PFSK-1 (cell line): Measurements from ENCODE around the gene RPS15.

Experiments used
- POLR2AphosphoS5 ChIP-seq: IDR thresholded peaks from 2 replicates; pipeline ENCODE4 v1.6.1; 2012; ENCODE audit warnings: low read depth, mild to moderate bottlenecking, control low read depth, low read length, moderate library complexity
- SIN3A ChIP-seq: IDR thresholded peaks from 2 replicates; pipeline ENCODE4 v1.6.1; 2012; ENCODE audit warnings: mild to moderate bottlenecking, low read length, moderate library complexity, borderline replicate concordance; ENCODE audit not compliant: insufficient read depth
- TAF1 ChIP-seq: IDR thresholded peaks from 2 replicates; pipeline ENCODE4 v1.6.1; 2012; ENCODE audit warnings: low read length, control low read depth, borderline replicate concordance; ENCODE audit not compliant: insufficient read depth
- TF ChIP-seq, protein P1 (sequence below), 2 experiments: IDR thresholded peaks; 2 replicates each; pipeline versions ENCODE4 v1.6.1 to v1.8.0; 2011 to 2012; ENCODE audit warnings: low read depth in 2 of 2, low read length in 2 of 2, control low read depth in 1 of 2, inconsistent platforms in 1 of 2, mild to moderate bottlenecking in 1 of 2, moderate library complexity in 1 of 2; ENCODE audit not compliant: insufficient read depth in 1 of 2

DNA sequence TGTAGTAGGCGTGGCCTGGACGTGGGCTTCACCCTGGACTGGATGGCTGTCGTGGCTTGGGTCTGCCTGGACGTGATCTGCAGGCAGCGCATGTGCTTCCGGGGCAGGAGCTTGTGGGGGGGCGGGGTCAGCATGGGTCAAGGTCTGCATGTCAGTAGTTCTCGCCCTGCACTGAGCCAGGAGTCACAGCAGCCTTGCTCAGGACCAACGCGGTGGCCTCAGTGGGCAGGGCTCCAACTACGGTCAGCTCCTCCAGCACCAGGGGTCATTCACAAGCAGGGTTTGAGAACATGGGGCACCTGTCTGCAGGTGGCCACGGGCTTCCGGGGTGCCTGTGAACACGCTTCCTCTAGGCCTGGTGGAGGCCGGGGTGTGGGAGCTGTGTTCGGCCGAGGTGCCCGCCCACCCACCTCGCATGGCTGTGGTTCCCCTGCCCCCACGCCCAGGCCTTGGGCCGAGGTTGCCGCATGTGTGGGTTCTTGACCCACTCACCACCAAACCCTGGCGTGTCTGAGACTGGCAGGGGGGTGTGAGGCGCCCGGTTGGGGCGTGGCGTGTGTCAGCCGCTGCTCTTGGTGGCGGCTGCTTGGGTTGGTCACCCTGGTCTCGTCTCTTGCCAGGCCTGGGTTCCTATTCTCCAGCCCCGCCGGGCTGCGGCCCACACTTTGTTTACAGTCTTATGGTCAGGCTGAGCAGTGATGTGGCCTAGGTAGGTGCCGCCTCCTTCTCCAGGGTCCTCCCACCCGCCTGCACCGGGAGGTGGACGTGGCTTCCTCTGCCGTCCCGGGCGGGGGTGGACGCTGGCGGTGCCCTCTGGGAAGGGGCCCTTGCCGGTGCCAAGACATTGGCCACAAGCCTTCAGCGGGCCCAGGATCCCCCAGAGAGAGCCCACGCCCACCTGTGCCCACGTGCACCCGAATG, 4.8 kb upstream of the RPS15 start:
- TF ChIP-seq POLR2AphosphoS5: no peak
- TF ChIP-seq, protein P1, sequence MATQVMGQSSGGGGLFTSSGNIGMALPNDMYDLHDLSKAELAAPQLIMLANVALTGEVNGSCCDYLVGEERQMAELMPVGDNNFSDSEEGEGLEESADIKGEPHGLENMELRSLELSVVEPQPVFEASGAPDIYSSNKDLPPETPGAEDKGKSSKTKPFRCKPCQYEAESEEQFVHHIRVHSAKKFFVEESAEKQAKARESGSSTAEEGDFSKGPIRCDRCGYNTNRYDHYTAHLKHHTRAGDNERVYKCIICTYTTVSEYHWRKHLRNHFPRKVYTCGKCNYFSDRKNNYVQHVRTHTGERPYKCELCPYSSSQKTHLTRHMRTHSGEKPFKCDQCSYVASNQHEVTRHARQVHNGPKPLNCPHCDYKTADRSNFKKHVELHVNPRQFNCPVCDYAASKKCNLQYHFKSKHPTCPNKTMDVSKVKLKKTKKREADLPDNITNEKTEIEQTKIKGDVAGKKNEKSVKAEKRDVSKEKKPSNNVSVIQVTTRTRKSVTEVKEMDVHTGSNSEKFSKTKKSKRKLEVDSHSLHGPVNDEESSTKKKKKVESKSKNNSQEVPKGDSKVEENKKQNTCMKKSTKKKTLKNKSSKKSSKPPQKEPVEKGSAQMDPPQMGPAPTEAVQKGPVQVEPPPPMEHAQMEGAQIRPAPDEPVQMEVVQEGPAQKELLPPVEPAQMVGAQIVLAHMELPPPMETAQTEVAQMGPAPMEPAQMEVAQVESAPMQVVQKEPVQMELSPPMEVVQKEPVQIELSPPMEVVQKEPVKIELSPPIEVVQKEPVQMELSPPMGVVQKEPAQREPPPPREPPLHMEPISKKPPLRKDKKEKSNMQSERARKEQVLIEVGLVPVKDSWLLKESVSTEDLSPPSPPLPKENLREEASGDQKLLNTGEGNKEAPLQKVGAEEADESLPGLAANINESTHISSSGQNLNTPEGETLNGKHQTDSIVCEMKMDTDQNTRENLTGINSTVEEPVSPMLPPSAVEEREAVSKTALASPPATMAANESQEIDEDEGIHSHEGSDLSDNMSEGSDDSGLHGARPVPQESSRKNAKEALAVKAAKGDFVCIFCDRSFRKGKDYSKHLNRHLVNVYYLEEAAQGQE (IDR thresholded peaks at IDR 0.05; ENCODE audit: insufficient read depth in 1 of 2, low read depth in 2 of 2, low read length in 2 of 2): no peak
- TF ChIP-seq TAF1: no peak
- no peak for TF ChIP-seq SIN3A
